ENCODE data around the gene TTC34. TPM values are rescaled to one million over a fixed set of nuclear protein-coding genes. Genes with fewer than 3 reads are reported as not detected.

TTC34 gene
- total RNA-seq, 1 experiment from 2014 or later, result 0.92 TPM

DNA sequence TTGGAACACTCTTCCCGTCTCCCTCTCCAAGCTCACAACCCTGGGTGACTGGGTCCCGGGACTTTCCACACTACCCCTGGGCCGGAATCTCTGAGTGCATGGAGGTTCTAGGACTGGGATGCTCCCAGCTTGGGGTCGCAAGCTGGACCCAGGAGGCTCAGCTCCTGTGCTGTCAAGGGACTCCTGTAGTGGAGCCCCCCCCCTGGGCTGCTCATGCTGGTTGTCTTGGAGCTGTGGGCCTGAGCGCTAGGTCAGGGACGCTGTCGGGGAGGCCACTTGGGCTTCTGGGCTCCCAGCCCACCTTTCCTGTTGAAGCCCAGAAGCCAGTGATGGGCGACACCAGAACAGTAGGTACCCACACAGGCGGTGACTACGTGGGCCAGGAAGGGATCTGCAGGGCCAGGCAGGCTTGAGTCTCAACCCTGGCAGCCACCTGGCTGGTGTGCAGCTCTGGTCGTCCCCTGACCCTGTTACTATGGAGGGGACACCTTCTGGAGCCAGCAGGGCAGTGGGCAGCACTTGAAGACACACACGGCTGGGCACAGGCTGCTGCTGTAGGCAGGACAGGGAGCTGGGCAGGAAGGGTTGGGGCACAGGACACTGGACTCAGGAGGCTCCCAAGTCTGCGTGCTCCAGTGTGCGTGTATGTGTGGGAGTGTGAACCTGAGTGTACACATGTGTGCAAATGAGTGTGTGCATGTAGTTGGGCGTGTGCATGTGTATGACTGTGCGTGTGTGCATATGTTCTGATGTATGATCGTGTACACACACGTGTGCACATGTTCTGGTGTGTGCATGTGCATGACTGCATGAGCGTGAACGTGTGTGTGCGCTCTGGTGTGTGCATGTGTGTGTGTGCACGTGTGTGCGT lies 171.6 kb downstream of the TTC34 start:
- Histone ChIP-seq H2AK5ac (ENCODE audit: insufficient read length, low read length) (no peak overlapping the region), H3K27me3 (ENCODE audit: insufficient read depth, low read length) (peaks cover 22% of the 10 kb centered on the region; the same call in 1 of the 2 replicates), H4K8ac (replicated peaks; ENCODE audit: insufficient read length, low read depth, low read length) (no peak overlapping the region), H2AFZ (ENCODE audit: low read length) (no peak overlapping the region), H2BK12ac (ENCODE audit: insufficient read length, low read depth, low read length) (no peak overlapping the region), H2BK20ac (ENCODE audit: low read depth, low read length, poor library complexity, severe bottlenecking) (no peak overlapping the region), H3K79me2 (ENCODE audit: insufficient read depth, low read length) (no peaks in the 10 kb centered on the region), H3K56ac (ENCODE audit: insufficient read length, low read depth, low read length) (no peak overlapping the region), H3K4me1 (ENCODE audit: insufficient read depth, low read length) (no peaks in the 10 kb centered on the region), H2BK15ac (ENCODE audit: low read depth, low read length) (no peak overlapping the region), H3K14ac (ENCODE audit: insufficient read depth, low read length) (no peak overlapping the region), H2BK5ac (ENCODE audit: insufficient read length, low read length) (no peak overlapping the region), H3K79me1 (ENCODE audit: insufficient read depth, low read depth, low read length, poor library complexity, severe bottlenecking) (no peaks in the 10 kb centered on the region), H4K91ac (ENCODE audit: insufficient read length, low read depth, low read length) (no peak overlapping the region), H2BK120ac (ENCODE audit: low read depth, low read length, poor library complexity, severe bottlenecking) (no peak overlapping the region), H3K9ac (ENCODE audit: extremely low read depth, insufficient read length, low read length) (no peak overlapping the region), H3K18ac (ENCODE audit: insufficient read length, low read depth, low read length) (no peak overlapping the region), H3K9me3 (ENCODE audit: control insufficient read depth, low read depth, low read length) (no peaks in the 10 kb centered on the region), H3K4me2 (ENCODE audit: insufficient read depth, insufficient read length, low read length) (no peak overlapping the region), H3K27ac (ENCODE audit: insufficient read length, low read depth, low read length) (no peak overlapping the region), H3T11ph (ENCODE audit: low read length) (no peak overlapping the region), H3K23me2 (ENCODE audit: insufficient read length, low read depth, low read length, poor library complexity, severe bottlenecking) (peaks cover 3% of the 10 kb centered on the region), H4K20me1 (ENCODE audit: control insufficient read depth, insufficient read depth, insufficient read length) (peaks cover 2% of the 10 kb centered on the region), H3K4ac (ENCODE audit: low read depth, low read length) (no peak overlapping the region), H4K5ac (ENCODE audit: insufficient read length, low read depth, low read length) (no peak overlapping the region), H3K23ac (ENCODE audit: insufficient read length, low read depth, low read length) (no peak overlapping the region)
- Mint-ChIP-seq H3K36me3 (ENCODE audit: insufficient read depth in 1 of 3, low read depth in 3 of 3) (peaks cover 0 to 10% (median 7%) of the 10 kb centered on the region in 3 experiments; a peak in 5 of 7 replicates), H3K27me3 (ENCODE audit: low read depth) (peaks cover 71% of the 10 kb centered on the region), H3K4me1 (peaks cover 14 to 32% of the 10 kb centered on the region in 2 experiments), H3K27ac (peak overlapping the region in 1 of 3 experiments; percentile 80; a peak in 1 of 7 replicates), H3K4me3 (peak overlapping the region; percentile 47 to 72), H3K9me3 (peaks cover 10 to 13% of the 10 kb centered on the region in 2 experiments; a peak in 4 of 5 replicates)
- TF ChIP-seq, protein P1, sequence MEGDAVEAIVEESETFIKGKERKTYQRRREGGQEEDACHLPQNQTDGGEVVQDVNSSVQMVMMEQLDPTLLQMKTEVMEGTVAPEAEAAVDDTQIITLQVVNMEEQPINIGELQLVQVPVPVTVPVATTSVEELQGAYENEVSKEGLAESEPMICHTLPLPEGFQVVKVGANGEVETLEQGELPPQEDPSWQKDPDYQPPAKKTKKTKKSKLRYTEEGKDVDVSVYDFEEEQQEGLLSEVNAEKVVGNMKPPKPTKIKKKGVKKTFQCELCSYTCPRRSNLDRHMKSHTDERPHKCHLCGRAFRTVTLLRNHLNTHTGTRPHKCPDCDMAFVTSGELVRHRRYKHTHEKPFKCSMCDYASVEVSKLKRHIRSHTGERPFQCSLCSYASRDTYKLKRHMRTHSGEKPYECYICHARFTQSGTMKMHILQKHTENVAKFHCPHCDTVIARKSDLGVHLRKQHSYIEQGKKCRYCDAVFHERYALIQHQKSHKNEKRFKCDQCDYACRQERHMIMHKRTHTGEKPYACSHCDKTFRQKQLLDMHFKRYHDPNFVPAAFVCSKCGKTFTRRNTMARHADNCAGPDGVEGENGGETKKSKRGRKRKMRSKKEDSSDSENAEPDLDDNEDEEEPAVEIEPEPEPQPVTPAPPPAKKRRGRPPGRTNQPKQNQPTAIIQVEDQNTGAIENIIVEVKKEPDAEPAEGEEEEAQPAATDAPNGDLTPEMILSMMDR (conservative IDR thresholded peaks at IDR 0.05), result no peak
- WGBS (ENCODE audit: extremely low coverage, insufficient read length, low lambda C conversion rate), result no CpG with 5 or more reads among the region's 23 CpGs
- no peak for DNase-seq

All from H9 (cell line).